BLaER1 treated with 17β-estradiol and CSF1 and Interleukin-3, amounts not matched to agents 10 nM and 100 nM (cell line): ENCODE data around the gene CCDC86.
A peak's percentile ranks its signal among the peaks of the same experiment; 100 is the strongest.

Source experiments
- H3K27ac ChIP-seq, 11 experiments: shearing (Covaris generic); formaldehyde crosslinking; 2 replicates each; pipeline ENCODE4 v1.8.1; 2022
- H3K27me3 ChIP-seq, 11 experiments: shearing (Covaris generic); formaldehyde crosslinking; 2 replicates each; pipeline ENCODE4 v1.8.1; 2022
- H3K36me3 ChIP-seq, 11 experiments: shearing (Covaris generic); formaldehyde crosslinking; 2 replicates each; pipeline ENCODE4 v1.8.1; 2022
- H3K4me1 ChIP-seq, 10 experiments: shearing (Covaris generic); formaldehyde crosslinking; 2 replicates each; pipeline ENCODE4 v1.8.1; 2022
- H3K4me2 ChIP-seq, 11 experiments: shearing (Covaris generic); formaldehyde crosslinking; 2 replicates each; pipeline ENCODE4 v1.8.1; 2022
- H3K4me3 ChIP-seq, 10 experiments: shearing (Covaris generic); formaldehyde crosslinking; 2 replicates each; pipeline ENCODE4 v1.8.1; 2022
- H3K9ac ChIP-seq, 11 experiments: shearing (Covaris generic); formaldehyde crosslinking; 2 replicates each; pipeline ENCODE4 v1.8.1; 2022
- H3K9me3 ChIP-seq, 11 experiments: shearing (Covaris generic); formaldehyde crosslinking; replicated peaks in 1 of 11; 2 replicates each; pipeline ENCODE4 v1.8.1; 2022
- H4K20me1 ChIP-seq, 11 experiments: shearing (Covaris generic); formaldehyde crosslinking; 2 replicates each; pipeline ENCODE4 v1.8.1; 2022
- Cebpa-rat ChIP-seq, 11 experiments: shearing (Covaris generic); IDR thresholded peaks; 2 replicates each; pipeline ENCODE4 v1.8.1; 2022

Gene CCDC86

DNA sequence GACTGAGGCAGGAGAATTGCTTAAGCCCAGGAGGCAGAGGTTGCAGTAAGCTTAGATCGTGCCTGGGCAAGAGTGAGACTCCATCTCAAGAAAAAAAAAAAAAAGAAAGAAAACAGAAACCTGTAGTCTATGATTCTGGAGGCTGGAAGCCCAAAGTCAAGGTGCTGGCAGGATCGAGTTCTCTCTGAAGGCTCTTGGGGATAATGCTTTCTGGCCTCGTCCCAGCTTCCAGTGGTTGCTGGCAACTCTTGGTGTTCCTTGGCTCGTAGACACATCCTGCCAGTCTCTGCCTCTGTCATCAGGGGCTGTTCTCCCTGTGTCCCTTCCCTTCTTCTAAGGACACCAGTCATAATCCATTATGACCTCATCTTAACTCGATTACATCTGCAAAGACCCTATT is 16.8 kb upstream of the CCDC86 start:
- no peak overlapping the region for H3K4me3 ChIP-seq
- H3K4me1 ChIP-seq = peaks cover 0 to 19% (median 14%) of the 10 kb centered on the region in 10 experiments; a peak in 16 of 20 replicates
- no peak for TF ChIP-seq Cebpa-rat (IDR thresholded peaks at IDR 0.05)
- H3K36me3 ChIP-seq = no peaks in the 10 kb centered on the region
- no peak overlapping the region for H3K9ac ChIP-seq
- no peaks in the 10 kb centered on the region for H3K27me3 ChIP-seq
- H3K9me3 ChIP-seq = no peaks in the 10 kb centered on the region; a peak in 2 of 22 replicates
- H3K27ac ChIP-seq = no peak overlapping the region
- no peak overlapping the region for H3K4me2 ChIP-seq
- H4K20me1 ChIP-seq = no peaks in the 10 kb centered on the region

DNA sequence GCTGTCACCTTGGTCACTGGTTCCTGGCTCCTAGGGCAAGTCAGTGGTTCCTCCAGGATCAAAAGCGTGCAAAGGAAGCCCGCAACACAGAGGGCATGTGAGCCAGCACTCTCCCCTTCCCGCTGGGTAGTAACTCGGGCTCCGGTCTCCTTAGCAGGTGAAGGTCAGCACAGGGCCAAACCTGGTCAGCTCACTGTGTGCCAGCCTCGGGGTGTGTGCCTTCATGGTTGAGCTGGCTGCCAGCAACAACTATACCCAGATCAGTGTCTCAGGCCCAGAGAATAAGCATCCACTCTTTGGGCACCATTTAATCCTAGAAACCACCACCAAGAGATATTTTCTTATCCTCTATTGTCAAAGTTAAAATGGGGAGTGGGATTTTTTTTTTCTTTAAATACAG is 16.1 kb upstream of the CCDC86 start:
- H3K4me2 ChIP-seq = no peak overlapping the region
- TF ChIP-seq Cebpa-rat (IDR thresholded peaks at IDR 0.05) = no peak
- peaks cover 0 to 19% (median 14%) of the 10 kb centered on the region in 10 experiments; a peak in 16 of 20 replicates for H3K4me1 ChIP-seq
- H3K27me3 ChIP-seq = no peaks in the 10 kb centered on the region
- no peak overlapping the region for H3K9ac ChIP-seq
- H3K36me3 ChIP-seq = no peaks in the 10 kb centered on the region
- no peaks in the 10 kb centered on the region for H4K20me1 ChIP-seq
- H3K27ac ChIP-seq = no peak overlapping the region
- H3K4me3 ChIP-seq = no peak overlapping the region
- no peaks in the 10 kb centered on the region; a peak in 2 of 22 replicates for H3K9me3 ChIP-seq

DNA sequence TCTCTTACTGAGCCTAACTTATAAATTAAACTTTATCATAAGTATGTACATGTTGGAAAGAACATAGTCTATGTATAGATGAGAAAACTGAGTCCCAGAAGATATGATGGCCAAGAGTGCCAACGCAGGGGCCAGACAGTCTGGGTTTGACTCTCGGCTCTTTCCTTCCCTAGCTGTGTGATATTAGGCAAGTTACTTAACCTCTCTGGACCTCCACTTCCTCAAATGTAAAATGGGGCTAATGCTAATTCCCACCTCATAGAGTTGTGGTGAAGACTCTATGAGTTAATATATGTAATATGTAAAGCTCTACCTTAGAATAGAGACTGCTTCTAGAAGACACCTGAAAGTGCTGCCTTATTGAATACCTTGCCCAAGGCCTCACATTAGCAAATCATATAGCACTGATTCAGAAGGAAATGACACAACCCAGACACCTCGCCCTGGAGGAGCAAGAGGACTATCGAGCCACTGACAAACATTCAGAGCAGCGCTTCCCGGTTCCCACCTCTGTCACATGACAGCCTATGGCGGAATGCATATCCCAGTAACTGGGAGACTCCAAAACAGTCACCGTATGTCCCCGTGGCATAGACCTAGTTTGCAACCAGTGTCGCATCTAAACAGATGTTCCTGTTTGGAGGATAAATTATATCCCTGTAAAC is 11.3 kb upstream of the CCDC86 start:
- no peak overlapping the region for H3K27ac ChIP-seq
- H3K9me3 ChIP-seq = no peaks in the 10 kb centered on the region
- H3K4me2 ChIP-seq = no peak overlapping the region
- H3K27me3 ChIP-seq = no peaks in the 10 kb centered on the region
- H3K9ac ChIP-seq = no peak overlapping the region
- H3K36me3 ChIP-seq = no peaks in the 10 kb centered on the region
- TF ChIP-seq Cebpa-rat (IDR thresholded peaks at IDR 0.05) = no peak
- peaks cover 13 to 32% (median 26%) of the 10 kb centered on the region in 10 experiments for H3K4me1 ChIP-seq
- no peaks in the 10 kb centered on the region for H4K20me1 ChIP-seq
- H3K4me3 ChIP-seq = no peak overlapping the region

DNA sequence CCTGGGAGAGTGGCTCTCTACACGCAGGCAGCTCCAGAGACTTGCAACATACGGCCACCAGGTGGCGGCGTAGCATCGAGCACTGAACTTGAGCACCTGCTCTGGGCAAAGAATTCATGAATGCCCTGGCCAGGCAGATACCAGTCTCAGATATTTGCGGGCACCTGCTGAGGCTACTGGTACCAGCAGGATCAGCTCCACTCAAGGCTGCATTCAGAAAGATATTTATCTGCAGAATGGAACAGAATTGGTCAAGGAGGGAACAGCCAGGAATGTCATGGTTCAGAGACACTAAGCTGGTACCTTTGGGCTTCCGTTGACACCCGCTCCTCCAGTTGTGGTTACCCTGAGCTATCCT is 10.8 kb upstream of the CCDC86 start:
- no peak for TF ChIP-seq Cebpa-rat (IDR thresholded peaks at IDR 0.05)

DNA sequence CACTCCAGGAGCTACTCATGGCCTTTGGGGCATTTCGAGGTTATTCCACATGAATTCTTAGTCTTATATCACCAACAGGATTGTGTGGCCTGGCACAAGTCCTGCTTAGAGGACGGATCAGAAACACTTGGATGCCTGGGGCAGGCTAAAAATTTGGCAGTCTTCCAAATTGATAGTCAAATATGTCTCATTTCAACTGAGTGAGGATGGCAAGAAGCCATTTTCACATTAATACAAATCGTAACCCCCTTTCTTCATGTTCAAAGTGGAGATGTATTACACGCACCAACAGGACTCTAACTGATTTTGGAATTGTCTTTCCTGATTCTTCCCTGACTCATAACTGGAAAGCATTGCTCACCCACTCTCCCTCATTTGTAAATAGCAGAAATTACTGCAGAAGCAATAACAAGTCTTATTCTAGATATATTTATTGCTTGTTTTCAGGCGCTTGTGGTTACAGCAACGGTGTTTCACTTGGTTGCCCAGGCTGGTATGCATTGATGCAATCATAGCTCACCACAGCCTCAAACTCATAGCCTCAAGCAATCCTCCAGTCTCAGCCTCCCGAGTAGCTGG is 10.3 kb upstream of the CCDC86 start:
- H3K4me3 ChIP-seq = no peak overlapping the region

More for the DNA sequence above, 10.8 kb upstream of the CCDC86 start:
- Histone ChIP-seq H3K4me2 (peak overlapping the region in 8 of 11 experiments; percentile 22 to 48 (median 40); a peak in 17 of 22 replicates), H3K27ac (no peak overlapping the region), H3K4me1 (peaks cover 13 to 37% (median 31%) of the 10 kb centered on the region in 10 experiments), H3K27me3 (no peaks in the 10 kb centered on the region), H3K9ac (no peak overlapping the region), H3K4me3 (no peak overlapping the region), H3K36me3 (no peaks in the 10 kb centered on the region), H4K20me1 (no peaks in the 10 kb centered on the region), H3K9me3 (no peaks in the 10 kb centered on the region)

DNA sequence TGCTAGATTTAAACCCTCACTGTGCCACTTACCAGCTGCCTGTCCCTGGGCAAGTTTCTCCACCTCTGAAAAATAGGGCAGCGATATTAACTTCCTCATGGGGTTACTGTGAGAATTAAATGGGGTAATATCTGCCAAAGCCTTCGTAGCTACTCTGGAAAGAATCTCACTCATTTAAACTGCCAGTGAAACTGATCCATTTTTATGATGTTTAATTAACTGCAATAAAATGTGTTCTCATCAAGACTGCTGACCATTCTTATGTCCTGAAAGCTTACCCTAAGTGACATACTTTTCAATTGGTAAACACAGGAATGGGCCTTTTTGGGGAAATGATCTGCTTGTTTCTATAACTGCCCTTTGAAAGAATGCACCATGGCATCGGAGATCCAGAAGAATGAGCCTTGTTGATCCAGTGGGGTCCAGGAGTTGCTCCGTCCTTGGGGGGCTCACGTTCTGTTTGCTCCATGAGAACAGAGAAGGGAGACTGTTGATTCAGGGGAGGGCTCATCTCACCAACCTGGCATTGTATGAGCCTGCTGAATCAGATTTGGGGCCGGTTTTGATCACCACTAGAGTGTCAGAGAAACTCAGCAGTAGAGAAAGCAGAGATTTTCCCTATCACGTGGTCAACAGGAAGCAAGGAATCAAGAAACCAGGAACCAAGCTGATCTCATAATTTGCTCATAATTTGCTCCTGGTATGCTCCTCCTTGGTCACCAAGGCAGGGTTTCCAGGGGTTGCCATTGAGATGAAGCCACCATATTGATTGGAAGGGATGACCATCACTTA is 7.0 kb upstream of the CCDC86 start:
- TF ChIP-seq Cebpa-rat (IDR thresholded peaks at IDR 0.05) = no peak

More for the DNA sequence above, 10.3 kb upstream of the CCDC86 start:
- Histone ChIP-seq H3K9ac (no peak overlapping the region), H4K20me1 (no peaks in the 10 kb centered on the region), H3K27ac (no peak overlapping the region), H3K4me2 (peak overlapping the region in 9 of 11 experiments; percentile 22 to 48 (median 40); a peak in 18 of 22 replicates), H3K36me3 (no peaks in the 10 kb centered on the region), H3K4me1 (peaks cover 13 to 42% (median 32%) of the 10 kb centered on the region in 10 experiments), H3K9me3 (no peaks in the 10 kb centered on the region), H3K27me3 (no peaks in the 10 kb centered on the region)
- TF ChIP-seq Cebpa-rat (IDR thresholded peaks at IDR 0.05) = peak in 4 of 11 experiments; percentile 23 to 81 (median 48); a peak in 5 of 22 replicates

DNA sequence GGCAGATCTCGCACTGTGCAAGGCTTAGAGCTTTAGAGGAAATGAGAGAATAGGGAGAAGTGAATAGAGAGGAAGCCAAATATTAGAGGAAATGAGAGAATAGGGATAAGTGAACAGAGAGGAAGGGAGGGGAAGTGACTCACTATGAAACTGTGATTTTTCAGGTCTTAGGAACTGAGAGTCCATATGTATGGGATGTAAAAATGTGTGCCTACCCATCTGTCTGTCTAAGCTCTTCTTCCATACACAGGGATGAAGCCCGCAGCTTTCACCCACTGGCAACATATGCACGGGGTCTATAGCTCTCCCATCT is 6.4 kb upstream of the CCDC86 start:
- H3K9ac ChIP-seq = no peak overlapping the region
- H3K4me2 ChIP-seq = peak overlapping the region in 8 of 11 experiments; percentile 27 to 75 (median 60); a peak in 15 of 22 replicates
- H3K4me3 ChIP-seq = no peak overlapping the region
- H3K27me3 ChIP-seq = no peaks in the 10 kb centered on the region
- no peak for TF ChIP-seq Cebpa-rat (IDR thresholded peaks at IDR 0.05)
- peak overlapping the region in 1 of 11 experiments; percentile 35; a peak in 3 of 22 replicates for H3K27ac ChIP-seq
- peaks cover 13 to 45% (median 33%) of the 10 kb centered on the region in 10 experiments for H3K4me1 ChIP-seq
- no peaks in the 10 kb centered on the region for H4K20me1 ChIP-seq
- H3K36me3 ChIP-seq = no peaks in the 10 kb centered on the region
- H3K9me3 ChIP-seq = no peaks in the 10 kb centered on the region

More for the DNA sequence above, 7.0 kb upstream of the CCDC86 start:
- H3K27ac ChIP-seq = peak overlapping the region in 2 of 11 experiments; percentile 1 to 41; a peak in 3 of 22 replicates
- no peak overlapping the region for H3K9ac ChIP-seq
- H4K20me1 ChIP-seq = no peaks in the 10 kb centered on the region
- no peaks in the 10 kb centered on the region for H3K27me3 ChIP-seq
- H3K4me3 ChIP-seq = no peak overlapping the region
- peak overlapping the region in 8 of 11 experiments; percentile 27 to 75 (median 60); a peak in 15 of 22 replicates for H3K4me2 ChIP-seq
- H3K36me3 ChIP-seq = no peaks in the 10 kb centered on the region
- peaks cover 13 to 45% (median 33%) of the 10 kb centered on the region in 10 experiments for H3K4me1 ChIP-seq
- no peaks in the 10 kb centered on the region for H3K9me3 ChIP-seq

DNA sequence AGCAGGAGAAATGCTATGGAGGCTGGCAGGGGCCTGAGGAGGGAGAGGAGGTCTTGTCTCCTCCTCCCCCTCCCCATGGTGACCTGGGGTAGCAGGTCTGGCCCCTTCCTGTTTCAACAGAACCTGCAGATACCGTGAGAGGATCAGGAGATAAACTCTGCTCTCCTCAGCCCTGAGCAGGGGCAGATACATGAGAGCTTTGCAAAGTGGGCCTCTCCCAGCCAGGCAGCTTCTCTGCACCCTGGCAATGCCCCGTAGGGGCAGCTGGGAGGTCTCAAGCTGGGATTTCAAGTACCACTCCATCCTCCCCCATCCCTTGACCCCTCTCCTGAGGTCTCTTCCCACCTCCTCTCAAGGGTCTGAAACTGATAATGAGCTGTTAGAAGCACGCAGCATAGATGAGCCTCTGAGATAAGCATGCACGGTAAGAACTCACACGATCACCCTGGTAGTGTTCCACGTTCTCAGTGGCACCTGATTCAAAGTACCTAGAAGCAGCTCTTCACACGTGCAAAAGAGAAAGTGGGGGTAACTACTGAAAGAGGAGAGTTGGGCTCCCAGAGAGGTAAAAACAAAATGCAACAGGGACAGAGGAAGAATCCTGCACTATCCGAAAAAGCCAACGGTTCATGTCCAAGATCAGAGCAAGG is 4.9 kb upstream of the CCDC86 start:
- H3K4me2 ChIP-seq = peak overlapping the region in 2 of 11 experiments; percentile 16 to 75; a peak in 4 of 22 replicates
- H3K9ac ChIP-seq = no peak overlapping the region
- peaks cover 11 to 44% (median 32%) of the 10 kb centered on the region in 10 experiments for H3K4me1 ChIP-seq
- no peaks in the 10 kb centered on the region for H3K36me3 ChIP-seq
- H3K9me3 ChIP-seq = no peaks in the 10 kb centered on the region
- no peak overlapping the region for H3K4me3 ChIP-seq
- H4K20me1 ChIP-seq = no peaks in the 10 kb centered on the region
- no peak for TF ChIP-seq Cebpa-rat (IDR thresholded peaks at IDR 0.05)
- H3K27me3 ChIP-seq = no peaks in the 10 kb centered on the region
- H3K27ac ChIP-seq = no peak overlapping the region

DNA sequence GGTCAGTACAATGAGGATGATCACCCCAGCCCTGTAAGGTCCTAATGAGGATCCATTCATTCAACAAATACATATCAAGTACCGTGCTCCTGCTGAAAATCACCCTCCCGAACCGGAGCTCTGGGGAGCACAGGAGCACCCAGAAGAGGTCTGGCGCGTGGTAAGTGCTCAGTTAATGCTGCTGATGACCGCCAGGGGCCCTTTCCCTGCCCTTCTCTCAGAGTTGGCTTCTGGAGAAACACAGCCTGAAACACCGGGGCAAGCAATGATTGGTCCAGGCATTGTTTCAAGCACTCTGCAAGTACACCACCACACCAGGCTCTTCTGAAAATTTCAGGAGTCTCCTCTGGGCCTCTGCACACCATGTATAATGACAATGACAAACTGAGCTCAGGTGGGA is 3.8 kb upstream of the CCDC86 start:
- Histone ChIP-seq H3K27me3 (no peaks in the 10 kb centered on the region), H3K27ac (no peak overlapping the region), H3K9ac (no peak overlapping the region), H3K4me3 (no peak overlapping the region), H3K4me2 (no peak overlapping the region), H3K4me1 (peaks cover 7 to 46% (median 27%) of the 10 kb centered on the region in 10 experiments), H3K9me3 (no peaks in the 10 kb centered on the region), H4K20me1 (peaks cover 0 to 9% (median under 1%) of the 10 kb centered on the region in 11 experiments; a peak in 8 of 22 replicates), H3K36me3 (no peaks in the 10 kb centered on the region)
- TF ChIP-seq Cebpa-rat (IDR thresholded peaks at IDR 0.05) = no peak
